Daoy (cell line): Measurements from ENCODE around the gene FAM168A. TPM values are rescaled to one million over a fixed set of nuclear protein-coding genes. Genes with fewer than 3 reads are reported as not detected.

Experiments
- DNase-seq: peaks from one replicate; pipeline ENCODE4 v3.0.0-alpha.2; 2015; ENCODE audit warnings: low read depth
- total RNA-seq: library from RNA; depleted of rRNA; stranded (reverse); fragments of >200 nt; shearing (Covaris generic); gene quantifications from 2 replicates; pipeline ENCODE4 v1.2.3, GENCODE V29; 2014

The FAM168A gene
- total RNA-seq, 1 experiment from 2014 or later, result 8.9 TPM

- peak; percentile 95 for DNase-seq
Measured at GRCh38 chr11:73376160-73376802, 221.6 kb downstream of the FAM168A start, which contains the start of gene RELT. RELT (plus strand) TSS chr11:73376399; CDS start chr11:73389137, 12,738 bp downstream.

- DNase-seq, result no peak
Measured at GRCh38 chr11:73375830-73376159, 222.1 kb downstream of the FAM168A start.

GRCh38 chr11:73374151-73374550 is 223.8 kb downstream of the FAM168A start:
- DNase-seq, result no peak

- peak; percentile 42 for DNase-seq
Measured at GRCh38 chr11:73372375-73372993, 225.4 kb downstream of the FAM168A start.

GRCh38 chr11:73367482-73368024 is 230.4 kb downstream of the FAM168A start:
- DNase-seq, result no peak

GRCh38 chr11:73366953-73367352 is 231.0 kb downstream of the FAM168A start:
- DNase-seq, result no peak

- DNase-seq, result no peak
Measured at GRCh38 chr11:73366265-73366610, 231.7 kb downstream of the FAM168A start.

- no peak for DNase-seq
Measured at GRCh38 chr11:73365352-73366264, 232.3 kb downstream of the FAM168A start.

GRCh38 chr11:73363147-73363546 is 234.8 kb downstream of the FAM168A start:
- DNase-seq, result no peak

- no peak for DNase-seq
Measured at GRCh38 chr11:73361953-73362776, 235.7 kb downstream of the FAM168A start.

GRCh38 chr11:73360743-73361369 is 237.1 kb downstream of the FAM168A start:
- no peak for DNase-seq

GRCh38 chr11:73359930-73360742 is 237.8 kb downstream of the FAM168A start:
- DNase-seq, result peak; percentile 33

GRCh38 chr11:73359341-73359740 is 238.6 kb downstream of the FAM168A start:
- no peak for DNase-seq

- no peak for DNase-seq
Measured at GRCh38 chr11:73358071-73358470, 239.8 kb downstream of the FAM168A start.

- no peak for DNase-seq
Measured at GRCh38 chr11:73356979-73357860, 240.7 kb downstream of the FAM168A start.

GRCh38 chr11:73355109-73355508 is 242.8 kb downstream of the FAM168A start:
- no peak for DNase-seq

- no peak for DNase-seq
Measured at GRCh38 chr11:73353422-73353821, 244.5 kb downstream of the FAM168A start.

GRCh38 chr11:73350908-73351636 is 246.8 kb downstream of the FAM168A start:
- peak; percentile 50 for DNase-seq
